Measurements from ENCODE around the gene UBC. TPM values are rescaled to one million over a fixed set of nuclear protein-coding genes. Genes with fewer than 3 reads are reported as not detected.
A peak's percentile ranks its signal among the peaks of the same experiment; 100 is the strongest.
"Not testable (repeated sequence)": the region's sequence is repeated elsewhere in the genome, so short reads cannot be mapped to it uniquely, and the experiment has no call there.

The UBC gene
- total RNA-seq, 1 donor from 2014 or later, result 1,235 TPM

DNA sequence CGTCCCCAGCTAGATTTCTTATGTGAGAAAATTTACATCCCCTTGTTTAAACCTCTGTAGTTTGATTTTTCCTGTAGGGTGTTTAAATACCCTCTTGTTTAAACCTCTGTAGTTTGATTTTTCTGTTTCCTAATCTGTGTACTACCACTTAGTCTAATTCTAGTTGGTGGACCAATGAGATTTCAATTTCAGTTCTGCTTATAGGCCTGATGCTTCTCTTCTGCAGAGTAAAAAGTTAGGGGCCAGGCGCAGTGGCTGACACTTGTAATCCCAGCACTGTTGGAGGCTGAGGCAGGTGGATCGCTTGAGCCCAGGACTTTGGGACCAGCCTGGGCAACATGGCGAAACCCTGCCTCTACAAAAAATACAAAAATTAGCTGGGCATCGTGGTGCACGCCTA lies 11.5 kb downstream of the UBC start:
- H3K27me3 Mint-ChIP-seq (ENCODE audit: low read depth), result no peaks in the 10 kb centered on the region
- H3K4me3 Mint-ChIP-seq (ENCODE audit: unreplicated experiment), result no peak overlapping the region
- TF ChIP-seq, protein P1, sequence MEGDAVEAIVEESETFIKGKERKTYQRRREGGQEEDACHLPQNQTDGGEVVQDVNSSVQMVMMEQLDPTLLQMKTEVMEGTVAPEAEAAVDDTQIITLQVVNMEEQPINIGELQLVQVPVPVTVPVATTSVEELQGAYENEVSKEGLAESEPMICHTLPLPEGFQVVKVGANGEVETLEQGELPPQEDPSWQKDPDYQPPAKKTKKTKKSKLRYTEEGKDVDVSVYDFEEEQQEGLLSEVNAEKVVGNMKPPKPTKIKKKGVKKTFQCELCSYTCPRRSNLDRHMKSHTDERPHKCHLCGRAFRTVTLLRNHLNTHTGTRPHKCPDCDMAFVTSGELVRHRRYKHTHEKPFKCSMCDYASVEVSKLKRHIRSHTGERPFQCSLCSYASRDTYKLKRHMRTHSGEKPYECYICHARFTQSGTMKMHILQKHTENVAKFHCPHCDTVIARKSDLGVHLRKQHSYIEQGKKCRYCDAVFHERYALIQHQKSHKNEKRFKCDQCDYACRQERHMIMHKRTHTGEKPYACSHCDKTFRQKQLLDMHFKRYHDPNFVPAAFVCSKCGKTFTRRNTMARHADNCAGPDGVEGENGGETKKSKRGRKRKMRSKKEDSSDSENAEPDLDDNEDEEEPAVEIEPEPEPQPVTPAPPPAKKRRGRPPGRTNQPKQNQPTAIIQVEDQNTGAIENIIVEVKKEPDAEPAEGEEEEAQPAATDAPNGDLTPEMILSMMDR (IDR thresholded peaks at IDR 0.05), result no peak
- DNase-seq (ENCODE audit: low spot score), result no peak
- H3K4me1 Mint-ChIP-seq (ENCODE audit: low read depth), result peaks cover 43% of the 10 kb centered on the region
- H3K36me3 Mint-ChIP-seq (ENCODE audit: low read depth), result no peaks in the 10 kb centered on the region
- no peak overlapping the region for H3K27ac Mint-ChIP-seq (ENCODE audit: unreplicated experiment)
- no peaks in the 10 kb centered on the region for H3K9me3 Mint-ChIP-seq (ENCODE audit: low read depth)

DNA sequence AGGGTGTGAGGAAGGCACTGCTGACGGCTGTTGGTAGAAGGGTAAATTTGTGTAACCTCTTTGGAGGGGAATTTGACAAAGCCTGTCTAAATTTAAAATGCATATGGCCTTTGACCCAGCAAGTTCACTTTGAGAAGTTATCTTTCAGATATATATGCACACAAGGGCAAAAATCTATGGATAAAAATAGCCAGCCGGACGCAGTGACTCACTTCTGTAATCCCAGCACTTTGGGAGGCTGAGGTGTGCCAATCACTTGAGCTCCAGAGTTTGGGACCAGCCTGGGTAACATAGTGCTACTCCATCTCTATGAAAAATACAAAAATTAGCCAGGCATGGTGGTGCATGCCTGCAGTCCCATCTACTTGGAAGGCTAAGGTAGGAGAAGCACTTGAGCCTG lies 13.4 kb downstream of the UBC start:
- TF ChIP-seq, protein P1 (IDR thresholded peaks at IDR 0.05), result no peak
- DNase-seq (ENCODE audit: low spot score), result no peak
- H3K4me1 Mint-ChIP-seq (ENCODE audit: low read depth), result peaks cover 43% of the 10 kb centered on the region
- H3K27me3 Mint-ChIP-seq (ENCODE audit: low read depth), result no peaks in the 10 kb centered on the region
- no peak overlapping the region for H3K27ac Mint-ChIP-seq (ENCODE audit: unreplicated experiment)
- no peaks in the 10 kb centered on the region for H3K36me3 Mint-ChIP-seq (ENCODE audit: low read depth)
- H3K9me3 Mint-ChIP-seq (ENCODE audit: low read depth), result no peaks in the 10 kb centered on the region
- no peak overlapping the region for H3K4me3 Mint-ChIP-seq (ENCODE audit: unreplicated experiment)

- H3K27me3 Mint-ChIP-seq (ENCODE audit: low read depth); H3K27ac Mint-ChIP-seq (ENCODE audit: unreplicated experiment); H3K36me3 Mint-ChIP-seq (ENCODE audit: low read depth); DNase-seq (ENCODE audit: low spot score); H3K9me3 Mint-ChIP-seq (ENCODE audit: low read depth); H3K4me3 Mint-ChIP-seq (ENCODE audit: unreplicated experiment): not testable (repeated sequence)
- H3K4me1 Mint-ChIP-seq (ENCODE audit: low read depth), result peaks cover 38% of the 10 kb centered on the region
Observed at GRCh38 chr12:124900345-124900795, 14.1 kb downstream of the UBC start.

- TF ChIP-seq, protein P1 (IDR thresholded peaks at IDR 0.05), result no peak
- no peak for DNase-seq (ENCODE audit: low spot score)
- no peaks in the 10 kb centered on the region for H3K9me3 Mint-ChIP-seq (ENCODE audit: low read depth)
- H3K36me3 Mint-ChIP-seq (ENCODE audit: low read depth), result peaks cover 1% of the 10 kb centered on the region
- H3K27ac Mint-ChIP-seq (ENCODE audit: unreplicated experiment), result no peak overlapping the region
- H3K4me3 Mint-ChIP-seq (ENCODE audit: unreplicated experiment), result no peak overlapping the region
- peaks cover 24% of the 10 kb centered on the region for H3K4me1 Mint-ChIP-seq (ENCODE audit: low read depth)
- H3K27me3 Mint-ChIP-seq (ENCODE audit: low read depth), result no peaks in the 10 kb centered on the region
Observed at GRCh38 chr12:124898923-124899294, 15.5 kb downstream of the UBC start.

DNA sequence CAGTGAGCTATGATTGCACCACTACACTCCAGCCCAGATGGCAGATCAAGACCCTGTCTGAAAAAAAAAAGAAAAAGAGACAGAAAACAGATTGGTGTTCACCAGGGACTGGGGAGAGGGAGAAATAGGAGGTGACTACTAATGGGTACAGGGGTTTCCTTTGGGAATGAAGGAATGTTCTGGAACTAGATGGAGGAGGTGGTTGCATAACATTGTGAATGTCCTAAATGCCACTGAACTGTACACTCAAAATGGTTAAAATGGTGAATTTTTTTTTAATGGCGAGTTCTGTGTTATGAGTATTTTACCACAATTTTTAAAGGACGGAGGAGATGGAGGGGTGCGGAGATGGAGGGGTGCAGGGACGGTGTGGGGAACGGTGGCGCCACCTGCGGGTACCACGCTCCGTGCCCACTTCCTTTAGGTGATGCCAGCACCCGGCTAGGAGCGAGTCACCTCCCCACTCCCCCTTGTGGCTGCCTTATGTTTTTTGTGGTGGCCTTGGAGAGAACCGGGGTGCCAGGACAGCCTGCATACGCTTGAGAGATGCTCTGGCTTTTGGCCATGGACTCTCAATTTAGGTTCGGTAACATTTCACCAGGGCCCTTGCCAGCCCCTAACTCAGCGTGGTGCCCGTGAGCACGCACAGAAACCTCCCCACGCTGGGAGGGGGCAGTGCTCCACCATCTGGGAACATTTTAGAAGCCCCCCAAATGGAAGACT lies 16.1 kb downstream of the UBC start:
- no peak for DNase-seq (ENCODE audit: low spot score)
- no peaks in the 10 kb centered on the region for H3K27me3 Mint-ChIP-seq (ENCODE audit: low read depth)
- no peaks in the 10 kb centered on the region for H3K9me3 Mint-ChIP-seq (ENCODE audit: low read depth)
- no peak overlapping the region for H3K27ac Mint-ChIP-seq (ENCODE audit: unreplicated experiment)
- H3K4me1 Mint-ChIP-seq (ENCODE audit: low read depth), result peaks cover 23% of the 10 kb centered on the region
- peaks cover 1% of the 10 kb centered on the region for H3K36me3 Mint-ChIP-seq (ENCODE audit: low read depth)
- TF ChIP-seq, protein P1 (IDR thresholded peaks at IDR 0.05), result peak; percentile 69
- no peak overlapping the region for H3K4me3 Mint-ChIP-seq (ENCODE audit: unreplicated experiment)

DNA sequence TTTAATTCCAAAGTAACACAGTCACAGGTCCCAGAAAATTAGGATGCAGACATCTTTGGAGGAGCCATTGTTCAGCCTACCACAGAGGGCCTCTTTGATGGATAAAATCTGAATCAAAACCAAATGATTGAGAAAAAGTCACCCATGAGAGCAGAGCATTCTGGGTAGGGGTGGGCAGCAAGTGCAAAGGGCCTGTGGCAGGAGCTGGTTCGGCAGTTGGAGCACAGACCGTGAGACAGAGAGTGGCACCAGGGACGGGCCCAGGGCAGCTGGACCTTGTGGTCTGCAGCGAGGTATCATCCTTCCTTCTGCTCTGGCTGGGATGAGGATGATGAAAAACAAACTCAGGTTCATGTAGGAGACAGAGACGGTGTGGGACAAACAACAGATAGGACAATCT lies 18.0 kb downstream of the UBC start:
- H3K27ac Mint-ChIP-seq (ENCODE audit: unreplicated experiment), result no peak overlapping the region
- peaks cover 1% of the 10 kb centered on the region for H3K36me3 Mint-ChIP-seq (ENCODE audit: low read depth)
- peaks cover 23% of the 10 kb centered on the region for H3K4me1 Mint-ChIP-seq (ENCODE audit: low read depth)
- no peaks in the 10 kb centered on the region for H3K27me3 Mint-ChIP-seq (ENCODE audit: low read depth)
- TF ChIP-seq, protein P1 (IDR thresholded peaks at IDR 0.05), result no peak
- no peaks in the 10 kb centered on the region for H3K9me3 Mint-ChIP-seq (ENCODE audit: low read depth)
- DNase-seq (ENCODE audit: low spot score), result no peak
- no peak overlapping the region for H3K4me3 Mint-ChIP-seq (ENCODE audit: unreplicated experiment)

Measured in chondrocyte (in vitro differentiated cells).